HTR-8/SVneo (cell line): Measurements from ENCODE around the gene CACNA2D3.

Source experiments
- DNase-seq: peaks from one replicate; pipeline ENCODE4 v3.0.0; 2011; ENCODE audit warnings: low spot score, mixed read lengths; ENCODE audit not compliant: insufficient read length
- FAIRE-seq: peaks from 2 replicates; lab custom pipeline; 2011; peaks lifted over from hg19 to GRCh38; lab: Jason Lieb, UNC

CACNA2D3 gene

DNA sequence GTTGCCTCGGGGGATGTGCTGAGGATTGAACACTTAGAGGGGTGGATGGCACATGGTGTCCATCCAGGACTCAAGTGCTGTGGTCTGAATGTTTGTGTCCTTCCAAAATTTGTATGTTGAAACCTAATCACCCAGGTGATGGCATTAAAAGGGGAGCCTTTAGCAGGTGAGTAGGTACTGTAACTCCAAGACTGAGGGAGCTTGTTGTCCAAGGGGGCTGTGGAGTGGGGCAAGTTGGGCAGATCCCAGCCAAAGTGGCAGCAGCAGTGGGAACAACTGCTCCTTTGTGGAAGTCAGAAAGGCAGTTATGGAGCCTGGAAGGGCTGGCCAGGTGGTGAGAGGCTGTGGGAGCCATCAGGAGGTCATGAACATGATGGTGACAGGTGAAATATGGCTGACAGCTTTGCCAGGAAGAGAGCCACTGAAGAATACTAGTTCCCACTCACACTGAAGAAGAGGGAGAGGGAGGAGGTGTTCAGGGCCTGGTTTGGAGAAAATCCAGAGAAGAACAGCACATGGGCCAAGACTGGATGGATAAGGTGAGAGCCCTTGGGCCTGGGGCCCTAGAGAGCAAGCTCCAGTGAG lies 385.6 kb downstream of the CACNA2D3 start:
- FAIRE-seq, result no peak
- no peak for DNase-seq

DNA sequence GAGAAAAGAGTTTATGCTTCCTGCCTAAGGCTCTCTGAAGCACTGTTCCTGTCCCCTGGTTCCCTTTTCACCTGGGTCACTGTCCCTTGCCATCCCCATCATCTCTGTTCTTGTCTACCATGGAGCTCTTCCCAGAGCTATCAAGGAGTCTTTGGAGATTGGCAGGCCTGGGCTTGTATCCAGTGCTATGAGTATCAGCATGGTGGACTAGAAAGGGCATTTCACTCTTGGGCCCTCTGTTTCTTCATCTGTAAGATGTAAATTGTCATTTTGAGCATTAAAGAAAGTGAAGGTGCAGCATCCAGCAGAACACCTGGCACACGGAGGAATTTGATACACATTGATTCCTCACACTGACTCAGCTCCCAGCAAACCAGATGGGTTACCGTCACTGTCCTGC lies 388.2 kb downstream of the CACNA2D3 start:
- DNase-seq (no peak), FAIRE-seq (no peak)

DNA sequence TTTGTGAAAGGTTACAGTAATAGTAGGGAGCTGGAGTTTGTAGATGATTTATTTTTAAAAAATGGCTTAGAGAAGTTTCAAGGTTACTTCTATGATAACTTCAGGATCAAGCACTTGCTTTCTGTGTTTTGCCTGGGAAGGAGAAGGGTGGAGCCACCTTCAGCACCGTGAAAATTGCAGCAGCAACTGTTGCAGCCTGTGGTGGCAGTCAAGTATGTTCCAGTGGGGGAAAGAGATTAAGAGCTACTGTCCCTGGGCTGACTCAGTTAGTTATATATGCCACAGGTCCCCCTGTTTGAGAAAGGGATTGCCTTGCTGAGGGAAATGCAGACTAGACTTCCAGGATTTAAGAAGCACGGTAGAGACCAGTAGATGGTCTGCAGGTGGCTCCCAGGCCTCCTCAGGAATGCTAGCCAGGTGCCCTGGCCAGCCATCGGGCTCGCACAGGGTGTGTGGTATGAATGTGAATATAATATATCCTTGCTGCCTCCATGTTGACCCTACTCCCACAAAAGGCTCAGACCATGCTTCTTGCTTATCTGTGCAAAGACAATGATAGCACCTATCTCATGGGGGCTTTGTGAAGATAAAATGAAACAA lies 389.5 kb downstream of the CACNA2D3 start:
- FAIRE-seq (no peak), DNase-seq (no peak)

DNA sequence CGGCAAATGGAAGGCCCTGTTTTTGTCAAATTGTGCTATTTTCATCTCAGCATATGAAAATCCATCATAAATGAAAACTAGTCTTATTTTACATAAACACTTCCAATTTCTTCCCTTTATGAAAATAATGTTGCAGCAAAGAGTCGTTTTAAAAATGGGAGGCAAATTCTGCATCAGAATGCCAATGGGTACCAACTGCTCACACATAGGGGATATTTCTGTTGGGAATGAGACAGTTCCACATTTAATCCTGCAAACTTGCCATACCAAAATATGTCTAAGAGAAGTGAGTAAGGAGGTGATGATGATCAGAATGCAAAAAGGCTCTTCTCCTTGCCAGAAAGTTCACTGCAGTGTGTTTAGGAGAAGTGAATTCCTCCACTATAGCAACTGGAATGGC lies 391.7 kb downstream of the CACNA2D3 start:
- no peak for FAIRE-seq
- no peak for DNase-seq

DNA sequence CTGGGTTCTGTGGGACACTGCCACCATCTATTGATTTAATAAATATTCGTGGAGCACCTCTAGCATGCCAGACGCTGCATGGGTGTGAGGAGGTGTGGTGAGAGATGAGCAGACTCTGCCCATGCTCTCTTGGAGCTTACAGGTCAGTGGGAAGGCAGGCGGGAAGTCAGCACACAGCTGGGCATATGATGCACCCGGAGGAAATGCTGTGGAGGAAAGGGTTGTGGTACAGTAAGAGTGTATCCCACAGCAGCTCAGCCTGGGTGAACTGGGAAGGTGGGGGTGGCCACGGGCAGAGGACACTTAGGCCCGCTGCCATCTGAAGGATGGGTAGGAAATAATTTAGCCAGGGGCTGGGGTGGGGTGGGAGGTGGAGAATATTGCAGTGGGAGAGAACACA lies 392.1 kb downstream of the CACNA2D3 start:
- DNase-seq (no peak), FAIRE-seq (no peak)

DNA sequence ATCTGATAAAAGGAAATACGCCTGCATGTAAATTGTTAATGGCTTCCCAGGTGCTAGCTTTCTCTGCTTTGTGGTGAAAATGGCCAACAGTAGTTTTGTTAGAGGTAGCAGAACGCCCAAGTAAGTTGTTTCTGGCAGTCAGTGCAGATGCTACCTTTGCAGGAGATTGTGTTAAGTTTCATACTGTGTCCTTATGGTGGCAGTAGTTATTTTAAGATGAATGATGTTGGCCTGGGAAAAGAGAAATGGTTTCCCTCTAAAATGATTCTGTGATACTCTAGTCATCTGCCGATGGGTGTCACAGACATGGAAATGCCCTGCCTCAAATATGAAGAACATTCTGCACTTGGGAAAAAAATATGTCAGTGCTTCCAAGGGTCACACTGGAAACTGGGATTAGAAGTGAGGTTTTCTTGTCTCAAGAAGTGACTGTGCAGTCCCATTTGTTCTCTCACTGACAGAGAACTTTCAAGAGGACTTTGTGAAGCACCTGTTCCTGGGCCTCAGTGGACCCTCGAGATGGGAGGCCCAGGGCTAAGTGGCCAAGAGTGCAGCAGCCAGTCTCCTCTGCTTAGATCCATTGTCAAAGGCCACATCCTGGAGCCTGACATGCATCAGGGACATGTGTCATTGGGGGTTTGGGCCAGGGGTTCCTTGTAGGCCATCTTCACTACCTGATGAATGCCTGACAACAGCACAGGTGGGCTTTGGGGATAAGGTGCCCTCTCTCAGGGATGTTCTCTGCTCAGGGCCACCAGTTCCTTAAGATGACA lies 393.3 kb downstream of the CACNA2D3 start:
- no peak for FAIRE-seq
- no peak for DNase-seq

DNA sequence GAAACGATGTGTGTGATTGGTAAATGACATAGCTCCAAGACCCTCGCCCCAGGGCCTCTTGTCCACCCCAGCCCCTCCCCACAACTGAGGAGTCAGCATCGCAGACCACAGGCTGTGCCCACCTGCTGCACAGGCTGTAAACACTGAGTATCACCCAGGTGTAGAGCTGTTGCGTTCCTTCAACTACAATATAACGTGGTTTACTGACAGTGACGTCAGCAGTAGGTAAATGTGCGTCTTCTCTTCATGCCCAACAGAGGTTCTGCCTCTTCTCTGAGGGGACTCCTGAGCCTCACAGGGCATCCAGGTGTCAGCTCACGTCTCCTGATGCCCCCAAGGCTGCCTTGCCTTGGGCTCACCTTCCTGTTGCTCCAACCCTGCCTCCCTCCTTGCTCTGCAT lies 395.1 kb downstream of the CACNA2D3 start:
- FAIRE-seq (no peak), DNase-seq (no peak)

DNA sequence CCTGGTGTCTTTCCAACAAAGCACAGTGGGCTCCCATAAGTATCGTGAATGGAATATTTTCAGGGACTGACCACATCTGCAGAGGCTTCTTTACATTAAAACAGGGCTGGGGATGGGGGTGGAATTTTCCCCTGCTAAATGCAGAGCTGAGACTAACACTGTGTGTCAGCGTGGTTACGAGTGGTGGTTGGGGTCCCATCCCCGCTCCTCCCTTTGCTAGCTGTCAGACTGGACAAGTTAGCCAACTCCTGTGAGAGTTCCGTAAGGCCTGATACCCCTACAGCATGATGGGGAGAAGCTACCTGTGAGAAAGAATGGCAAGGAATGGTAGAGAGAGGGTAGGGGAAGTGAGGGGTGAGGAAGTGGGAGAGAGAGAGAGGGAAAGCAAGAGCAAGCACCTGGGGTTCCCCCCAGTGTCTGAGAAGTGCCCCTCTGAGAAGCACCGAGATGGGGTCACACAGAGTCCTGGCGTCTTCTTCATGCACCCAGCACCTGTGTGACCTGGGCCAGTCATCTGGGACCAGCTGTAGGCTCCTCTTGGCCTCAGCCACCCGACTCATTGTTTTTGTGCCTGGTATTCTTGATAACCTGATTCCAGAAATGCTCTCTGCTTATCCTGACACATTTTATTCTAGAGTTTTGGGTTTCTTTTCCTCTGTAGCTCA lies 395.8 kb downstream of the CACNA2D3 start:
- no peak for FAIRE-seq
- no peak for DNase-seq

DNA sequence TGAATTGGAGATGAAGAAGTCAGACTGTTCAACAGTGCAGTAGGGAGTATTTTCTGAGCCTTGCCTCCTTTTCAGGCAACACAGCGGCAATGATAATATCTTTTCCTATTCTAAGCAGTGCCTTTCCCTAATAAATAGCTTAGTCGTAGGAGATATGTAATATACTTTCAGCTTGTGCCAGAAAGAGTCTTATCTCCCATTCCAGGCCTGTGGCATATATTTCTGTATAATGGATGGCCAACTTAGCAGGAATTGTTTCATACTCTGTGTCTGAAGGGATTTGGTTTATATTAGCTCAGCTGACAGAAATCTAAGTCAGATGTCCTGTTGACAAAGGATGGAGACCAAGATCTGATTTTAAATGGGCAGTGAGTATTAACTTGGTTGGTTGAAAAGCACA lies 397.1 kb downstream of the CACNA2D3 start:
- FAIRE-seq (no peak), DNase-seq (no peak)

DNA sequence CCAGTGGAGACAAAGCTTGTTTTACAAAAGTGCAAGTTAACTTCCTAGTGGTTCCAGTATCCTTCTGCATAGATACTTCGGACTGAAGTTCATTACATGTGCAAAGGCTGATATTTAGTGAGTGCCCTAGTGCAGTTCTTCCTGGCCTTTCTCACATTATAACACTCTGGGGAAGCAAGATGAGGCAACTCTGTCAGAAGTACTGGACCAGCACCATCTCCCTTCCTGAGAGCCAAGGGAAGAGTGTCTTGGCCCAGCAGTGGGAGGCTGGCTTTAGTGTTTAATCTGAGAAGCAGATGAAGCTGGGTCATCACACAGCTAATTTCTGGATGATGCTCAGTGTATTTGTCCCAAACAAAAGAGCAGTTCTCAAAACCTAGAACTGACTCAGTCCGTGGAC lies 397.7 kb downstream of the CACNA2D3 start:
- DNase-seq (no peak), FAIRE-seq (no peak)

DNA sequence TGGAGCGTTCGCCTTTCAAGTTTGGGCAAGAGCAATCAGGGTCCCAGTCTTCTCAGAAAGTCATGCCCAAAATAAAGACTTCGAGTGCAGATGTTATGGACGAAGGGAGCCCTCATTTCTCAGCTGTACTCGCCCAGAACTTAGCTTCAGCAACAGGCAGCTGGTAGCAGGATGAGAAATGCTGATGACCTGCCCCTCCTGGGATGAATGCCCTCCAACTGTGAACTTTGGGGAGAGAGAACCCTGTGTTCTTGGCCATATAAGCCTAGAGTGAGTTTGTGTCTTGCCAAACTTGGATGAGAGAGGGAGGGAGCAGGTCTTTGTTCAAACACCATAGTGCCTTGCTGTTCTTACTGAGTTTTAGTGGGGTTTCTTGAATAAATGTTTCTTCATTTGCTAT lies 405.2 kb downstream of the CACNA2D3 start:
- no peak for FAIRE-seq
- no peak for DNase-seq

DNA sequence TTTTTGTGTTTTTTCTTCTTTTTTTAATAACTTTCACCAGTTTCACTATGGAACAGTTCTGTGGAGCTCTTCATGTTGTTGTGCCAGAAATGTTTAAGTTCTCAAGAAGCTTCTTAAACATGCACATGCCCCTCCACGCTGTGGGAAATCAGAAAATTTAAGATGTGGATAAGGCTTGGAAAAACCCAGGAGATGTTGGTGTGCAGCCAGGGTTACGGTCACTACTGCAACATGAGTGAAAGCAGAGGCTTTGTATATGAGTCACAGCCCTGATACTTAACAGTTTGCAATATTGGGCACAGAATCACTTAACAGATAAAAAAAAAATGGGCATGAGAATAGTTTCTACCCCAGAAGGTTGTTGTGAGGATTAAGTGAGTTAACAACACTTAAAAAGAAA lies 405.6 kb downstream of the CACNA2D3 start:
- no peak for FAIRE-seq
- no peak for DNase-seq

DNA sequence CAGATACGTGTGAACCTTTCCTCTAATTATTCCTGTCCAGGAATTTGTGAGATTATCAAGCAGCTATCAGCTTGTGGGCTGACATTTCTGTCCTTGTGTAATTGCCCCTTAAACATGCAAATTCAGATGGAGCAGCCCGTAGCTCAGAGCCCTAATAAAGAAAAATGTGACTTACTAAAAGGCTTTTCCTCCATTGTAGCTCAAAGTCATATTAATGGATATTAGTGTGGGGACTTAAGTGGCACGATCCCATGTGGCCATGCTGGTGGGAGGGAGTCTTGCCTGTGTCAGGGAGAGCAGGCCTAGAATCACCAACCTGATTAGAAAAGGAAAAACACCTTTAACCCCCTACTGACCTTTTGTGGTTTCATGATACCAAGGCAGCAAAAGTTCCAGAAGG lies 406.3 kb downstream of the CACNA2D3 start:
- FAIRE-seq (no peak), DNase-seq (no peak)

DNA sequence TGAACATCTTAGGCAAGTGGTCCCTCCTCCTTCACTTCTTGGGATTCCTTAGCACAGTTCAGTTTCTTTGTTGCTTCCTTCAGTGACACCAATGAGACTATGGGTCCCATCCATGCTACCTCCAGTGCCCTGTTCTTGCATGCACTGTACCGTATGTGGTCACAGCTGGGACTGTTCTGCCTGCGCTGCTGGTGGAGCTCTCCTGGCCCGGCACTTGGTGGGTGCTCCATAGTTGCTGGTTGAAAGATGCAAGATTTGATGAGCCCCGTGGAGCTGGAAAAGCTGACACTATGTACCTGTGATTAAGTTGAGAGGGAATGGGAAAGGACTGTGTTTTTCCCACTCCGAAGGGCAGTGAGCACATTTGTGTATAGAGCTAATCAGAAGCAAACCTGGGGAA lies 407.7 kb downstream of the CACNA2D3 start:
- FAIRE-seq, result no peak
- DNase-seq, result no peak

DNA sequence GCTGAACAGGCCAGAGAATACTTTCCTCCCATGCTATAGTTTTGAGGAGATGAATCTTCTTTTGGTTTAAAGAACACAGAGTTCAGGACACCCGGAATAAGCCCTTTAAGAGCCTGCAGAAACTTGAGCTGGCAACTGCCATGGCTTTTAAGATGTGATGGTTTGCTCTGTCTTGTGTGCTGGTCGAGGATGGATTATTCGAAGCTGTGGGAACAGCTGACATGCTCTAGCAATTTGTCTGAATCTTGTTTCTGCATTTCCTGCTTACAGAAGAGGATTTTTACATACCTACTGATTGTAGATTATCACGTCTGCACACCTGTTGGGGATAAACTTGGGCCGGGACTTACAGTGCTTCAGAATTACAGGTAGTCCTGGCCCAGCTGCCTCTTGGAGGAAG lies 408.6 kb downstream of the CACNA2D3 start:
- FAIRE-seq, result no peak

DNA sequence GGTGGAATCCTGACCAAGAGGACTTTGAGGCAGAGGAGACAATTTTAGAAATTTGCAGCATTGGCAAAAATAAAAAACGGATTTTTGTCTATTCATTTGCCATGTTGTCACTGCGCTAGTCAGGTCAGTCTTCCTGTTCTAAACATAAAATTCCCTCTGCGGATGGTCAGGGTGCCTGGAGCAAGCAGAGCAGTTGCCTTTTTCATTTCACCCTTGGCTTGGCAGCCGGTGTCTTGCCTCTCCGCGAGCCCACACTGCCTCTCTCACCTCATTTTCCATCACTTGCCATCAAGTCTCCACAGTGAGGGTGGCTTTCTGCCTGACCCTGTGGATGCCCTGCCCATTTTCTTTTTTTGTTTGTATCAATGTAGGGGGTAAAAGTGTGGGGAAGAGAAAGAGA lies 409.4 kb downstream of the CACNA2D3 start:
- DNase-seq (no peak), FAIRE-seq (no peak)

More for the DNA sequence above, 408.6 kb downstream of the CACNA2D3 start:
- no peak for DNase-seq

DNA sequence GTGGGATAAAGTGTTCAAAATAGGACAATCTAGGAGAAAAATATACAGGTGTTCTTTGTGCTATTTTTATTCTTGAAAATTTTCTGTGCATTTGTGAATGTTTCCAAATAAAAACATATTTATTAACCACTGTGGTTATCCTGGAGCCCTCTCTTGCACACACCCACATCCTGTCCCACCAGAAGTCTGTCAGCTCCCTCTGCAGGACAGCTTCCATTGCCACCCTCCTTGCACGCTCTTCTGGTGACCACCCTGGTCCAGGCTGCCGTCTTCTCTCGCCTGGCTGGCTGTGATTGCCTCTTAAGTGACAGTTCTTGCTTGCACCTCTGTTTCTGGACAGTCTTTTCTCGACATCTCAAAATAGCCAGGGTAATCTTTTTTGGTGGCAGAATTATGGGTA lies 411.5 kb downstream of the CACNA2D3 start:
- DNase-seq, result no peak
- no peak for FAIRE-seq

DNA sequence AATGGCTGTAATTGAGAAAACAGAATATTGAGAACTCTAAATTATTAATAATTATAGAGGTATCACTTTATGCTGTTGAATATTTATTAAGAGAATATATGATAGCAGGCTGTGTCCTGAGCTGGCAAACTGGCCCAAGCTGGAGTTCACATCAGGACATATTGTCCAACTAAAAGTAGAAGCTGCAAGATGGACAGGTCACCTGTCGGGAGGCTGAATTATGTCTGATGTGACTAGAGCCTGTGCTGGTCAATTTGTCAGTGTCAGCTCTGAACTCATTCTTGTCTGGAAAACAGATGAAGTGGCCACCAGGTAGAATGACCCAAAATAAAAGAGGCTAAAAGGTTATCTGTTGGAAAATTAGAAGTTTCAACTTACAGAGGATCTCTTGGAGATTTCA lies 413.3 kb downstream of the CACNA2D3 start:
- FAIRE-seq, result no peak
- no peak for DNase-seq

DNA sequence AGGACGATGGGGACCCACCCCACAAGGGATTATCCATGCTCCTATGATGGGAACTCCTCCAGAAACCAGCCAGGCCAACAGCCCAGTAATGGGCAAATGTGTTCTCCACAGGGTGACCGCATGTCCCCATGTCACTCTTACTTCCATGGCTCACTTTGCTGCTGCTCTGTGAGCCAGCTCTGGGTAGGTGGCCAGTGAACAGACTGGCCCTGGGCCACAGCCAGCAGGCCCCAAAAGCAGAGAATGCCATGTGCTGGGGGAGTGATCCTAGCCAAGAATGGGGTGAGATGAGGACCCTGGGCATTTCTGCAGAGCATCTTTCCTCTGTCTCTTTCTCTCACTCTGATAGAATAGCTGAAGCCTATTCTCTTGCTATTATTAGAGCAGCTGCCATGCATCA lies 414.1 kb downstream of the CACNA2D3 start:
- no peak for DNase-seq
- FAIRE-seq, result no peak

DNA sequence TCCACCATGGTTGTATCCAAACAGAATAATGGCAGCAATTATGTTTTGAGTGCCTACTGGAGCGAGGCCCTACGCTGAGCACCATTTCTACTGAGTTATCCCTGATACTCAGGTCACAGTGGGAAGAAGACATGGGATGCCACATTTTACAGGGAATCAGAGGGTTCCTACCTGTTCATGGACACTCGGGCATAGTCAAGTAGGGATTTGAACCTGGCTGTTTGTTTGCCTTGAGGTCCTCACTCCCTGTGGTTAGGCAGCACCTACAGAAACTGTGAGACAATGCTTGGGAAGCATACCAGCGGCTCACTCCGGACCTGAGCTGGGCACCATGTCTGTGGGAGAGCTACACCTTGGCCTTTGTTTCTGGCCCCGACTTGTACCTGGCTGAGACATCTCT lies 415.2 kb downstream of the CACNA2D3 start:
- no peak for DNase-seq
- FAIRE-seq, result no peak

DNA sequence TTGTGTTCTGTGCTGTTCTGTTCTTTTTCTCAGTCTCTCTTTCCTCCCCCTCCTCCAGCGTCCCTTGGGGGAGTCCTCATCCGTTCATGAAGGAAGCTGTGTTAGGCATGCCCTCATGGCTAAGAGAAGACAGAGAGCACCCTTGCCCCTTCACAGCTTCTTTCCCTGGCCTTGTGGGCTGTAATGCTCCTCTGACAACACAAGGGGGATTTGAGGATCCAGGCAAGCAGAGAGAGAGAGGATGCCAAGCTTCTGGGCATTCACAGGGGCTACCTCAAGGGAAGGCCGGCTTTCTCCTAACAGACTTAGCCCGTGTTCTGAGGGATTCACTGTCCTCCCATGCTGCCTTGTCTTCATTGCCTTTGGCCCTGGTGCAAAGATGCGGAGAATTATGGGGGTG lies 416.0 kb downstream of the CACNA2D3 start:
- FAIRE-seq, result no peak
- DNase-seq, result no peak
